ENCODE data around the gene LMO1.

GRCh38 chr11:8276528-8276927, 12.8 kb upstream of the LMO1 start:
- TF ChIP-seq CTCF (IDR thresholded peaks at IDR 0.05) (no peak), POLR2A (IDR thresholded peaks at IDR 0.05) (no peak)

Measured in heart left ventricle (tissue), 13 donors.